Fibroblast of skin of abdomen (primary cell): ENCODE data around the gene GSDMA. TPM values are rescaled to one million over a fixed set of nuclear protein-coding genes. Genes with fewer than 3 reads are reported as not detected.

Source experiments
- DNase-seq: peaks from one replicate; pipeline ENCODE4 v3.0.0-alpha.2; 2013
- polyA plus RNA-seq, 2 experiments: library from polyadenylated mRNA; unstranded; fragments of 120-200 nt; gene quantifications; one replicate each; pipeline ENCODE4 v1.2.1, GENCODE V29; 2013; ENCODE audit not compliant: insufficient read length in 2 of 2

GSDMA gene, protein sequence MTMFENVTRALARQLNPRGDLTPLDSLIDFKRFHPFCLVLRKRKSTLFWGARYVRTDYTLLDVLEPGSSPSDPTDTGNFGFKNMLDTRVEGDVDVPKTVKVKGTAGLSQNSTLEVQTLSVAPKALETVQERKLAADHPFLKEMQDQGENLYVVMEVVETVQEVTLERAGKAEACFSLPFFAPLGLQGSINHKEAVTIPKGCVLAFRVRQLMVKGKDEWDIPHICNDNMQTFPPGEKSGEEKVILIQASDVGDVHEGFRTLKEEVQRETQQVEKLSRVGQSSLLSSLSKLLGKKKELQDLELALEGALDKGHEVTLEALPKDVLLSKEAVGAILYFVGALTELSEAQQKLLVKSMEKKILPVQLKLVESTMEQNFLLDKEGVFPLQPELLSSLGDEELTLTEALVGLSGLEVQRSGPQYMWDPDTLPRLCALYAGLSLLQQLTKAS
- not detected for polyA plus RNA-seq (2013, experiment 1 of 2; ENCODE audit: insufficient read length)
- polyA plus RNA-seq (2013, experiment 2 of 2; ENCODE audit: insufficient read length) = not detected

- no peak for DNase-seq
Measured at GRCh38 chr17:39962642-39963220, at the start of gene GSDMA. Gene GSDMA, plus strand, starts transcription at chr17:39963004. Its CDS starts 2,684 bp downstream, at chr17:39965688.

- no peak for DNase-seq
Measured at GRCh38 chr17:39913989-39914388, 48.8 kb upstream of the GSDMA start.

DNA sequence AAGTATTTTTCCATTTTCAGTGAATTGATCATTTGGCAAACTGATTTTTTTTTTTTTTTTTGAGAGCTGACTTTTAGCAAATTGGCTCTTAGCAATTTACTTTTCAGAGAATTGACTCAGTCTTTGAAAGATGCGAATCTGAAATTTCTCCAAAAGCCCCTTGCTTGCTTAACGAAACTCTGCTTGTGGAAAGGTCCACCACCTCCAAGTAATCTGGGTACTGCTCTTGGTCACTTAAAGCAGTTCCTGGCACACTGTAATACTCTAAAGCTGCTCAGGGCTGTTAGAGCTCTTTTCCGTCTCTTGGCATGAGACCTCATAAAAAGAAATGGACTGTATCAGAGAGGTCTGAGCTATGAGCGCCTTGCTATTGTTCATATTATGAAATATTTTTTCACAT lies 47.2 kb upstream of the GSDMA start:
- DNase-seq = no peak

DNA sequence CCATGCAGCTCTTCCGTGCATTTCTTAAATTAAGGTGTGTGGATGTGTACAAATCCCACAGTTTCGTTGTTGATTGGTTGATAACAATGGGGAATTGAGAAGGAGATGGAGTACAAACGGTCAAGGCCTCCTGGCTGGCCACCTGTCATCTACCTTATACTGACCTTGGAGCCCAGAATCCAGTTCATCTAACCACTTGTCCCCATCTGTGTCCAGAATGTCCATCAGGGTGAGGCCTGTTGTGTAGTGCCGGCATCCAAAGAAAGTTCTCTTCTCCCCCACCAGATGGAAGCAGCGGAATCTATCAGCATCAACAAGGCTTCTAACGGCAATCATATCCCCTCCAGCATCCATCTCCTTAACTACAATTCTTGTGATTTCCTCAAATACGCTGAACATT lies 45.9 kb upstream of the GSDMA start:
- DNase-seq = peak; percentile 10

DNA sequence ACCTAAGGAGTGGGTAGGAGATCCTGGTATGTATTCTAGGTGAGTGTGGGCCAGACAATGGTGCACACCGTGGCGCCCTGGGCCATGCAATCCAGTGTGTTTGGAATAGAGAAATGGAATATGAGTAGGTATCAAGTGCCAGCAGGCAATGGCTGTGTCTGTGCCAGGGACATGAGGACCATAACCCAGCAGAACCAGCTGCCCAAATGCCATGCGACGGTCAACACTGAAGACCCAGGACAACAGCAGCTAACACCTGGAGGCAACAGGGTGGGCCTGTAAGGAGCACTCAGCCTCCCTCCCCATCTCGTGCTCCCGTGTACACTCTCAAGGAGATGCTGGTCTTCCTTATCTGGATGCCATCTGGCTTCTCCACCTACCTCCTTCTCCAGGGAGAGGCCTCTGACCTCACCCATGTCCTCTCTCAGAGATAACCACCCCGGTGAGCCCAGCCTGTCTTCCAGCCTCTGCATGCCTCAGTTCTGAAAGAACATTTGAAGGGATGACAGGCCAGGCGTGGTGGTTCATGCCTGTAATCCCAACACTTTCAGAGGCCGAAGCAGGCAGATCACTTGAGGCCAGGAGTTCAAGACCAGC lies 43.6 kb upstream of the GSDMA start:
- DNase-seq = no peak

GRCh38 chr17:39920218-39921210 lies 42.3 kb upstream of the GSDMA start:
- no peak for DNase-seq

DNA sequence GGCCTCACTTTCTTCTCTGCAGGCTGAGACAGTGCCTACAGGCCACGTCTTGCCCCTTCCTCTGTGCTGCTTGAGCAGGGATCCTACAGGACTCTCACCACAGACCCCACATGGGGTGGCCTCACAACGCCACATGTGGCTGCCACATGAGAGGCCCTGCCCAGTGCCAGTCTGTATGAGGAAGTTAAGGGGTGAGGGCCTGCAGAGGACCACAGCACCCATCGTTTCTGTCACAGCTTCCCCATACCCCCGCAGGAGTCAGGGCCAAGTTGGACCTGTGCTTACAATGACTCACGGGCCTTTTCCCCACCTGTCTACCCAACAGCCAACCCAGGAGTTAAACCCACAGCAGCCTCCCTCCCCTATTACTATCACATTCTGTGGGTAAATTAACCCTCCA lies 41.5 kb upstream of the GSDMA start:
- no peak for DNase-seq

DNA sequence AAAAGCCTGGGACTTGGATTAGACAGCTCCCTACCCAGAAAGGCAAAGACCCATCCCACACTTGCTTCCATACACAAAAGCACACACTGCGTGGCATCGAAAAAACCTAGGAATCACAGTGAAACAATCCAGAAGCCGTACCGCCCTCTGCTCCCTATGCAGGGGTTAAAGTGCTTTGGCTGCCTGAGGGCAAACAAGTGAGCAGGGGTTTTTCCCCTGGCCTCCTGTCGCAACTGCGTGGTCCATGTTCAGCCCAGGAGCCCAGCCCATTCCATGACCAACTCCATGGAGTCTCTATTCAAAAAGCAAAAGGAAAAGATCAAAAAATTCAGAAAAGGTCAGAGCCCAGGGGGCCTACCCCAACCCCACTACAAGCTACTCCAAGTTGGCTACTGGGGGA lies 40.8 kb upstream of the GSDMA start:
- DNase-seq = no peak

DNA sequence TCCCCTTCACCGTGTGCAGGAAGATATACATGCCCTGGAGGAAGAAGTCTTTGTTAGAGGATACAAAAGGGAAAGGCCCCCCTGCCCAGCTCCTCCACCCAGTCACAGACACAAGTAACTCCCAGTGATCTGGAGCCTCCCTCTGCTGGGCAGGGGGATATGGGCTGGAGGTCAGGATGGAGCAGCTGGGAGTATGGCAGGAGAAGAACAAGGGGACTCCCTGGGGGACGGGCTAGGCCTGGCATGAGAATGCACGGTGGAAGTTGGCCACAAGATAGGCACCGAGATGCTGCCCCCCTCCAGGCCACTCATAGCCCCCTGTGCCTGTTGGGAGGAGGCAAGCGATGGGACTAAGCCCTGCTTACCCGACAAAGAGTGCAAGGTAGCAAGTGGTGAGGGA lies 39.6 kb upstream of the GSDMA start:
- DNase-seq = no peak

- no peak for DNase-seq
Measured at GRCh38 chr17:39923836-39924690, 38.7 kb upstream of the GSDMA start.

DNA sequence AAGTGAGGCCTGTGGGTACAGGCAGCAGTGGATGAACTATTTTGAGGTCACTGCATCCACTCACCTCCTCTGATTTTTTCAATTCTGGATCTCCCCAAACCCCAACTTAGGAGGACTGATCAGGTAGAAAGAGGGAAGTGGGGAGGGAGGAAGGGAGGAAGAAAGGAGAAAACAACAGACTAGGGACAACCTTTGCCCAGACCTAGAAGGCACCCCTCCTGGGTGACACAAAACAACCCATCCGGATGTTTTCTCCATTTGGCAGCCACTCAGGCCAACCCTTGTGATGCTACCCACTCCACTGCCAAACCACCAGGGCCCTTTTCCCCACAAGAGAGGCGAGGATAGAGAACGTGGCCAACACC lies 38.1 kb upstream of the GSDMA start:
- no peak for DNase-seq

- DNase-seq = no peak
Measured at GRCh38 chr17:39925282-39926134, 37.3 kb upstream of the GSDMA start.

GRCh38 chr17:39926135-39926587 lies 36.6 kb upstream of the GSDMA start:
- no peak for DNase-seq

DNA sequence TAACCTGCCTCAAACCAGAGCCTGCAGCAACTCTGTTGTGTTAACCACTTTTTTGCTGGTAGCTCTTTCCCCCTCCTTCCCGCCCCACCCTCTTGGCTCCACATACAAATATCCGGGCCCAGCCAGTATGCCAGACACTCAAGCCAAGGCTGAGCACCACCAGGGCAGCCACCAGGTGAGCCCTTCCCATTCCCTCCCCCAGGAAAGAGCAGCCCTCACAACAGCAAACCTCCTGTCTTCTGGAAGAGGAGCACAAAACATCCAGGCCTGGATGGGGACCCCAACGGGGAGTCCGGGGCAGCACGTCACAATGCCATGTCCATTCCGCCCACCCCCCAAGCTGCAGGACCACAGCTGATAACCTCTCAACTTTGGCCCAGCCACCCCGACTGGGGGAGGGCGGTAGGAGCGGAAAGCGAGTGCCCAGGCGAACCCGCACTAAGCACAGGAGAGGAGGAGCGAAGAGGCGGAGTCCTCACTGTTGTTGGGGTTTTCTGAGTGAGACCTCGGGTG lies 36.2 kb upstream of the GSDMA start:
- peak; percentile 4 for DNase-seq

DNA sequence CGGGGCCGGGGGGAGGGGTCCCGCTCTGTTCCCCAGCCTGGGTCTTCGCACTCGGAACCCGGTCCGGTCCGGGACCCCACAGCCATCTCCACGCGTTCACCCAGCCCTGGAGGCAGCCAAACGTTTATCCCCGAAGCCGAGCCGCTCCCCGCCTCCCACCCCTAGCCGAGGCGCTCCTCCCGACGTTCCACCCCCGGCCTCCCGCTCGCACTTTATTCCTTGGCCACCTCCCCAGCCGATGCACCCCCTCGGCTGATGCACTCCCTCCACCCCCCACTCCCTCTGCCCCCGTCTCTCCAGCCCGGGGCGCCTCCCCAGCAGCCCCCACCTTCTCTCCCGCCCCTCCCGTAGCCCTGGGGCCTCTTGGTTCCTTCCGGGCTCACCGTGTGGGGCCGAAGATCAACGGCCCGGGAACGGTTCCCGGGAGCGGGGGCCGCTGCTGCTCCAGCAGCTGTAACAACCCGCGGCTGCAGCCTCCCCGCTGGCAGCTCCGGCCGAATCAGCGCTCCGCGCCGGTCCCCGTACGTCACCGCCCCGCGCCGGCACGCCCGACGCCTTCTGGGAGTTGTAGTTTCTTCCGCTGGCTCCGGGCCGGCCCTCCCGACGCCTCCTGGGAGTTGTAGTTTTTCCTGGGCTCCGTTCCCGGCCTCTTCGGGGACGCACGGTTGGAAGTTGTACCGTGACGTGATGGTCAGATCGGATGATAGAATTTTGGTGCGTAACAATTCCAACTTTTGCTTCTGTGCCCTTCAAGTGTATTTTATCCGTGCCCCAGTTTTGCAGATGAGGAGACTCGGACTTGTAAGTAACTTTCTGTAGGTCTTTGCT lies 35.5 kb upstream of the GSDMA start, which contains the start of the genes LRRC3C and ORMDL3:
Gene LRRC3C, plus strand, starts transcription at position 632 of the 828 bp plus-strand sequence. CDS start 13,792 bp downstream, outside the sequence.
Gene ORMDL3, minus strand, starts transcription at position 501 of the 828 bp plus-strand sequence. CDS start 3,398 bp downstream, outside the sequence.
- peak; percentile 93 for DNase-seq

DNA sequence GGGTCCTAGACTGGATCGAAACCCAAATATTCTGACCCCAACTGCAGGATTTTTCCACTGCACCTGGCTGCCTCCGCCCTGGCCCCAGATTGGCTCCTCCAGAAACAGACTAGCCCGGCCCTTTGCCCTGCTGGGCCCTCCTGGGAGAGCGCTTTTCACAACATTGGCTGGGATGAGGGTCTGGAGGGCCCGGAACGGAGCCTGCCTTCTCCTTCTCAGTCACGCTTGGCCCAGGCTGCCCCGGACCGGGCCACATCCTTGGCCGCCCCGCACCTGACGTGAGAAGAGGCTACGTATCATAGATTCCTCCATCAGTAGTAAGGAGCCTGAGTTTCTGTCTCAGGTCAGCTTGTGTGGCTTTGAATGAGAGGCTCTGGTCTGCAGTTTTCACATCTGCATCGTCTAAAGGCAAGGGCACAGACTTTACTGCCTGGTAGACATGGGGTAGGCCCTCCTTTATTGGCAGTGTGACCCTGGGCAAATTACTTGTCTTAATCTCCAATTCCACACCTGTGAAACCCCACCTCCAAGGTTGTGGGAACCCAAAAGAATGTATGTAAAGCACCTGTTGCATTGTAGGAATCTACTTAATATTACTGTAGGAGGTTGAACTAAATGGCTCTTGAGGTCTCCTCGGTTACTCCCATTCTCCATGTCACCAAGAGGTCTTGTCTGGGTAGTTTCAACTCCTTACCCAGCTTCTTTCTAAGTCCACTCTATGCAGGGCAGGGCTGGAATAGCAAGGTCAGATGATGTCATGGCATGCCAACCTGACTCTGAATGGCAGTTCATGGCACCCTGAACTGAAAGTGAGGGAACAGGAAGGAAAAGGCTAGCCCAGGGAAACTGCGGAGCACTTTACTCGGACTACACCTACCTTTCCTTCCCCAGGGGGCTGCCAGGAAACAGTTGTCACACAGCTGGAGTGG lies 34.6 kb upstream of the GSDMA start:
- no peak for DNase-seq

GRCh38 chr17:39928858-39929645 lies 33.8 kb upstream of the GSDMA start:
- DNase-seq = peak; percentile 95
